Measurements from ENCODE around the gene CALML3.

DNA sequence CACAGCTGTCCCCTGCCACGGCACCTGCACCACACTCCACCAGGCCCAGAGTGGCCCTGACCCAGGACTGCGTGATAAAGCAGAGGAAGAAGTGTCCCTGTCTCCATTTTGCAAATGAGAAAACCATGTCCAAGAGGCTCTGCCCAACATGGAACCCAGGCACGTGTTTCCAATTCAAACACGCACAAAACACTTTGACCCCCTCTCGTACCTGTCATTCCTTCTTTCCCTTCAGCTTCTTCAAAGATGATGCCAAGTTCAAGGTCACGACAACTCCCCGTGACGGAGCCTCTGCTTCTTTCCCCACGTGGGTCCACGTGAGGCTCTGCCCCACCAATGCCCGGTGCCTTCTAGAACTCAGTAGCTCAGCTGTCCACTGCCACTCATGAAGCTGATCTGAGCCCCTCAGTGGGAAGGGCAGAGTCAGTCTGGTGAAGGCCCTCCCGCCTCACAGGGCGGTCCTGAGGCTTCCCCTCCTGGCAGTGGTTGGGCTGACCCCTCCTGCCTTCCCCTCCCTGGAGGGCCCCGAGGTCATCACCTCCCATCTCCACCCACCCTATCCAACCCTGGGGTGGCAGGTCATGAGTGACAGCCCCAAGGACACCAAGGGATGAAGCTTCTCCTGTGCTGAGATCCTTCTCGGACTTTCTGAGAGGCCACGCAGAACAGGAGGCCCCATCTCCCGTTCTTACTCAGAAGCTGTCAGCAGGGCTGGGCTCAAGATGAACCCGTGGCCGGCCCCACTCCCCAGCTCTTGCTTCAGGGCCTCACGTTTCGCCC, 44.4 kb upstream of the CALML3 start:
- TF ChIP-seq, protein P1, sequence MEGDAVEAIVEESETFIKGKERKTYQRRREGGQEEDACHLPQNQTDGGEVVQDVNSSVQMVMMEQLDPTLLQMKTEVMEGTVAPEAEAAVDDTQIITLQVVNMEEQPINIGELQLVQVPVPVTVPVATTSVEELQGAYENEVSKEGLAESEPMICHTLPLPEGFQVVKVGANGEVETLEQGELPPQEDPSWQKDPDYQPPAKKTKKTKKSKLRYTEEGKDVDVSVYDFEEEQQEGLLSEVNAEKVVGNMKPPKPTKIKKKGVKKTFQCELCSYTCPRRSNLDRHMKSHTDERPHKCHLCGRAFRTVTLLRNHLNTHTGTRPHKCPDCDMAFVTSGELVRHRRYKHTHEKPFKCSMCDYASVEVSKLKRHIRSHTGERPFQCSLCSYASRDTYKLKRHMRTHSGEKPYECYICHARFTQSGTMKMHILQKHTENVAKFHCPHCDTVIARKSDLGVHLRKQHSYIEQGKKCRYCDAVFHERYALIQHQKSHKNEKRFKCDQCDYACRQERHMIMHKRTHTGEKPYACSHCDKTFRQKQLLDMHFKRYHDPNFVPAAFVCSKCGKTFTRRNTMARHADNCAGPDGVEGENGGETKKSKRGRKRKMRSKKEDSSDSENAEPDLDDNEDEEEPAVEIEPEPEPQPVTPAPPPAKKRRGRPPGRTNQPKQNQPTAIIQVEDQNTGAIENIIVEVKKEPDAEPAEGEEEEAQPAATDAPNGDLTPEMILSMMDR (IDR thresholded peaks at IDR 0.05; ENCODE audit: extremely low read depth in 1 of 2, insufficient read depth in 1 of 2, low read depth in 1 of 2, low read length in 2 of 2), result no peak
- TF ChIP-seq JUN (IDR thresholded peaks at IDR 0.05; ENCODE audit: borderline replicate concordance, insufficient read depth, insufficient read length, low read depth) (no peak), POLR2AphosphoS5 (IDR thresholded peaks at IDR 0.05; ENCODE audit: insufficient read depth, low read depth, low read length) (no peak)
- TF ChIP-seq, protein P2, sequence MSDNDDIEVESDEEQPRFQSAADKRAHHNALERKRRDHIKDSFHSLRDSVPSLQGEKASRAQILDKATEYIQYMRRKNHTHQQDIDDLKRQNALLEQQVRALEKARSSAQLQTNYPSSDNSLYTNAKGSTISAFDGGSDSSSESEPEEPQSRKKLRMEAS (IDR thresholded peaks at IDR 0.05; ENCODE audit: insufficient read depth, insufficient read length), result no peak
